Right ventricle myocardium inferior (tissue), 1 donor: ENCODE data around the gene NUP214. TPM values are rescaled to one million over a fixed set of nuclear protein-coding genes. Genes with fewer than 3 reads are reported as not detected.

ENCODE experiments used
- ATAC-seq: fragments of 200-7000 bp; cut with Tn5 transposase; one replicate; pipeline ENCODE4 v1.9.1; 2020; ENCODE audit warnings: mild to moderate bottlenecking, moderate library complexity
- DNase-seq: peaks from one replicate; pipeline ENCODE4 v3.0.0; 2021; ENCODE audit errors: missing footprints
- intact Hi-C: fragments of 100-400 bp; cut with DNase I; formaldehyde crosslinking; loops from one replicate; pipeline ENCODE4 v1.11.0; 2022
- long read RNA-seq: library from polyadenylated mRNA; unstranded; transcript quantifications from one replicate; pipeline ENCODE4 v2.0.0, GENCODE V29; 2021
- total RNA-seq: library from RNA; stranded (reverse); fragmentation: NEBNext Ultra II Directional; extraction: Animal tissue kit (Norgen Biotek cat#: 25700); gene quantifications from one replicate; pipeline ENCODE4 v1.2.1, GENCODE V29; 2021
- donor health status: DM: no; HTN: yes; CAD: no; lungs with severe emphysema.

Gene NUP214
- total RNA-seq, result 20.8 TPM
- long read RNA-seq, partial matches to known transcripts, result 5 of 5 reads
- long read RNA-seq, other reads (novel, unspliced or antisense), result 0 of 5 reads

- intact Hi-C loops, result loop anchor here (2.0 to 5.0 kb wide), 2 partner anchors 69 to 212 kb away; no protein-coding TSS in a partner anchor
- peak; percentile 100 for DNase-seq
- peak; percentile 100 for ATAC-seq
Measured at GRCh38 chr9:131125288-131126058, at the start of gene NUP214. Gene NUP214 (plus strand): TSS chr9:131125586. CDS start chr9:131125705, 119 bp downstream.

- DNase-seq (no peak), ATAC-seq (no peak)
- intact Hi-C loops, result no loop called here
Measured at GRCh38 chr9:131076347-131077195, 48.8 kb upstream of the NUP214 start.

DNA sequence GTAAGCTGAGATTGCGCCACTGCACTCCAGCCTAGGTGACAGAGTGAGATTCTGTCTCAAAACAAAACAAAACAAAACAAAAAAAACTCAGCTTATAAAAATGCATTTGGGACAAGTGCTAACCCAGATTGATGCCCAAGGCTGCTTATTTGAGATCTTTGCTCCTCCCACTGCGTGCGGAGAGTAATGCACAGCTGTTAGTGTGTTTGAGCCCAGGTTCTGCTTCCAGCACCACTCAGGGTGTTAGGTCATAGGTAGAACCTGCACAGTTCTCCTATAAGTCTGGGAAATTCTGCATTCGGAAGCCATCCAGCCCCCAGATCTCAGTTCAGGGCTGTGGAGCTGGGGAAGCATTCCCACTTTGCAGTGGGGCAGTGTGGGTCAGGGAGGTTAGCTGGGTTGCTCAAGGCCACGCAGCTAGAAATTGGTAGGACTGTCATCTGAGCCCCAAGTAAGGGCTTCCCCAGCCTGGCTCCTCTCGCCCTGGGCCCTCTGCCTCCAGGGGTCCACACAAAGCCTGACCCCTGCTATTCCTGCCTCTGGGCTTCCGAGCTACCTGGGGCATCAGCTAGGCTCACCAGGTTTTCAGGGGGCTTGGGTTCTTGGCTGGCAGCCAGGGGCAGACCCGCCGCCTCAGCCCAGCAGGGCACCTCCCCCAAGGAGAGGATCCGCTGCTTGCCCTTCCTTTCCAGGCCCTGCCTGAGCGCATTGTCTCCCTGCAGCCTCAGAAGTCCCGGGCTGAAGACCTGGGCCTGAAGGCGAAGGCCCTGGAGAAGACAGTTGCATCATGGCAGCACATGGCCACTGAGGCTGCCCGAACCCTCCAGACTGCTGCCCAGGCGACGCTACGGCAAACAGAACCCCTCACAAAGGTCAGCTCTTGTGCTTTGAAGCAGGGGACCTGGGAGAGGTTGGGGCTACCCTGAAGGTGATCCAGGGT is 46.7 kb upstream of the NUP214 start:
- no peak for ATAC-seq
- no peak for DNase-seq
- intact Hi-C loops, result no loop called here

- DNase-seq (no peak), ATAC-seq (no peak)
- intact Hi-C loops, result no loop called here
Measured at GRCh38 chr9:131080589-131080988, 44.8 kb upstream of the NUP214 start.

DNA sequence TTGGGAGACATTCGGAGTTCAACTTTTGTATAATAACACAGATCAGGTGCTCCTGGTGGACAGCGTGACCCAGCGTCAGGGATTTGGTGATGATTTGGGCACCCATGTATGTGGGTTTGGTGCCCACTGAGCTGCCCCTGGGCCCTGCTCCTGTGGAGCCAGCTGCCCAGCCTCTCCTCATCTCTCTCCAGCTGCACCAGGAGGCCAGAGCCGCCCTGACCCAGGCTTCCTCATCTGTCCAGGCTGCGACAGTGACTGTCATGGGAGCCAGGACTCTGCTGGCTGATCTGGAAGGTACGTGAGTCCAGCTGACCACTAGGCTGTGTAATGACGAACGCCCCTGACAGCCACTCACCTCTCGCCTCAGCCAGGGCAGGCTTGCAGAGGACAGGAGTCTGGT is 43.5 kb upstream of the NUP214 start:
- no peak for ATAC-seq
- intact Hi-C loops, result no loop called here

GRCh38 chr9:131082774-131083512 is 42.4 kb upstream of the NUP214 start:
- DNase-seq, result no peak
- ATAC-seq, result no peak
- intact Hi-C loops, result no loop called here

More for the DNA sequence above, 43.5 kb upstream of the NUP214 start:
- DNase-seq, result no peak

DNA sequence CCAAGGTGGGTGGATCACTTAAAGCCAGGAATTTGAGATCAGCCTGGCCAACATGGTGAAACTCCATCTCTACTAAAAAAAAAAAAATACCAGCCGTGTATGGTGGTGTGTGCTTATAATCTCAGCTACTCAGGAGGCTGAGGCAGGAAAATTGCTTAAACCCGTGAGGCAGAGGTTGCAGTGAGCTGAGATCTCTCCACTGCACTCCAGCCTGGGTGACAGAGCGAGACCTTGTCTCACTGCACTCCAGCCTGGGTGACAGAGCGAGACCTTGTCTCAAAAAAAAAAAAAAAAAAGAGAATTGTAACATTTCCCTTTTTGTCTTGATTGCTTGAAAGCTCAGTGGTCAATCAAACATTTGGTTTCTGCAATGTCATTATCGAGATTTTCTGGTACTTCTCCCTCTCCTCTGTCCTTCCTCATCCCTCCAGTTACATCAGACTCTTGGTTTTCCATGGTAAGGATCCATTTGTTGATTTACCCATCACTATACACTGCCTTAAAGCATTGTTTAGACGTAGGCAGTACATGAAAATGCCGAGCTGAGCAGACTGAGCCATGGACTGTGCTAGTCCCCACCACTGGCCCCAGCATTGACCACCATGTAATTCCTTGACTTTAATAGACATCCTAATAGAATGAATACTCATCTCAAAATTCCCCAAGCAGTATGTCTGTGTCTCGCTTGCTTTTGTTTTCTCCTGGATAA is 40.6 kb upstream of the NUP214 start:
- no peak for ATAC-seq
- no peak for DNase-seq
- intact Hi-C loops, result no loop called here

GRCh38 chr9:131085370-131086122 is 39.8 kb upstream of the NUP214 start:
- ATAC-seq (no peak), DNase-seq (no peak)
- intact Hi-C loops, result no loop called here

DNA sequence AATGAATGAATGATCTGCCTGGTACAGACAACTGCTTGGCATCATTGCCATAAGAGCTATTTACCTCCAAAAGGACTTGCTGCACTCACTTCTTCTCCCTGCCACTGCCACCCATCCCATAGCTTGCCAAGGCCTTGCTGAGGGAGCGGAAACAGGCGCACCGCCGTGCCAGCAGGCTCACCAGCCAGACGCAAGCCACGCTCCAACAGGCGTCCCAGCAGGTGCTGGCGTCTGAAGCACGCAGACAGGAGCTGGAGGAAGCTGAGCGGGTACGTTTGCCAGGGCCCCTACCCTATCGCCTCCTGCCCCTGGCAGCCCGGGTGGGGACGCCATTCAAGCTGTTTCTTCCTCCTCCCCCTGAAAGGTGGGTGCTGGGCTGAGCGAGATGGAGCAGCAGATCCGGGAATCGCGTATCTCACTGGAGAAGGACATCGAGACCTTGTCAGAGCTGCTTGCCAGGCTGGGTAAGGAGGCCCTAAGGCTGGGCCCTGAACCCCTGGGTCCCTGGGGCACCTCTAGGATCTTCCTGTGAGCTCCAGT is 38.0 kb upstream of the NUP214 start:
- ATAC-seq (no peak), DNase-seq (no peak)
- intact Hi-C loops, result no loop called here

DNA sequence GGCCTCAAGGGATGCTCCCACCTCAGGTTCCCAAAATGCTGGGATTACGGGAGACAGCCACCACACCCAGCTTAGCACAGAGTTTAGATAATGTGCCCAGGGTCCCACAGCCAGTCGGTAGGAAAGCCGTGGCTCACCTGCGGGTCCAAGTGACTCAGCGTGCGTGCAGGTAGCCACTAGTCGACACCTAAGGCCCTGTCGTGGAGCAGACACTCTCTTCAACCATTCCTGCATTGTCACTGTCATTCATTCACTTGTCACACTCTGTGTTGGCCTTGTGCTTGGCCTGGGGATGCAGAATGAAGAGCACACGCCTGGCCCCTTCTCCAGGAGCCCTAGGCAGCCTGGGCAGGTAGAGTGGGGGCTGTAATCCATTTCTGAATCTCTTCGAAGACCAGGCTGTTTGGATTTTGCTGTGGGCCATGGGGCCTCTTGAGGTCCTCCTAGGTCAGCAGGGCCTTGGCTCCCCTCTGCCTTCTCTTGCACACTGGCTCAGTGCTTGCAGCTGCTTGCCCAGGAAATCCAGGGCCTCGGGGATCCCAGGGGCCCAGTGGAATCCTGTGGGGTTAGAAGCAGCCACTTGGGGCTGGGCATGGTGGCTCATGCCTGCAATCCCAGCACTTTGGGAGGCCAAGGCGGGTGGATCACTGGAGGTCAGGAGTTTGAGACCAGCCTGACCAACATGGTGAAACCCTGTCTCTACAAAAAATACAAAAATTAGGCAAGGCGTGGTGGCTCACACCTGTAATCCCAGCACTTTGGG is 35.2 kb upstream of the NUP214 start:
- DNase-seq (no peak), ATAC-seq (no peak)
- intact Hi-C loops, result no loop called here

- intact Hi-C loops, result no loop called here
- no peak for ATAC-seq
- DNase-seq, result no peak
Measured at GRCh38 chr9:131091352-131091992, 33.9 kb upstream of the NUP214 start.

- no peak for ATAC-seq
Measured at GRCh38 chr9:131092030-131092429, 33.4 kb upstream of the NUP214 start.

GRCh38 chr9:131092548-131093440 is 32.6 kb upstream of the NUP214 start:
- intact Hi-C loops, result no loop called here
- ATAC-seq (no peak), DNase-seq (no peak)

More at GRCh38 chr9:131092030-131092429, 33.4 kb upstream of the NUP214 start:
- DNase-seq, result no peak
- intact Hi-C loops, result no loop called here

DNA sequence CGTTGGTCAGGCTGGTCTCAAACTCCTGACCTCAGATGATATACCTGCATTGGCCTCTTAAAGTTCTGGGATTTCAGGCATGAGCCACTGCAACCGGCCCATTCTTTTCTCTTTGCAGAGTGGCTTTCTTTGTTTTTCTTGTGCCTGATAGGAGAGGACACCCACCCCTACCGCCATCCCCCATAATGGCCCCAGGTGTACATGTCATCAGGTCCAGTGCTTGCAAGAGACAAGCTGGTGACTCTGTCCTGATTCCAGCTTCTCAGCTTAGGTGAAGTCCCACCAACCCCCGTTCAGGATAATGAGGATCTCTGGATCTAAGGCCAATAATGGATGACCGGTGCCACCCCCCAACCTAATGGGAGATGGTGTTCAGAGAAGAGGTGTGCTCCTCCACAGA is 31.4 kb upstream of the NUP214 start:
- intact Hi-C loops, result no loop called here
- no peak for ATAC-seq
- no peak for DNase-seq
